Subcutaneous adipose tissue (tissue), 4 donors: ENCODE data around the gene SUN1. TPM values are rescaled to one million over a fixed set of nuclear protein-coding genes. Genes with fewer than 3 reads are reported as not detected.

Experiments
- total RNA-seq, 4 donors: library from RNA; depleted of rRNA; stranded (reverse); fragments of >200 nt; gene quantifications; one replicate each; pipeline ENCODE4 v1.1.0, GENCODE V29; 2016
- TF ChIP-seq, protein P1 (sequence below): fragments of 450-650 bp; IDR thresholded peaks from one replicate; pipeline ENCODE4 v1.5.1; 2016; ENCODE audit warnings: low read depth, mild to moderate bottlenecking, control low read depth, antibody characterized with exemption, moderate library complexity

Gene SUN1
- total RNA-seq, 4 donors from 2014 or later = 103 to 239 (median 166) TPM

DNA sequence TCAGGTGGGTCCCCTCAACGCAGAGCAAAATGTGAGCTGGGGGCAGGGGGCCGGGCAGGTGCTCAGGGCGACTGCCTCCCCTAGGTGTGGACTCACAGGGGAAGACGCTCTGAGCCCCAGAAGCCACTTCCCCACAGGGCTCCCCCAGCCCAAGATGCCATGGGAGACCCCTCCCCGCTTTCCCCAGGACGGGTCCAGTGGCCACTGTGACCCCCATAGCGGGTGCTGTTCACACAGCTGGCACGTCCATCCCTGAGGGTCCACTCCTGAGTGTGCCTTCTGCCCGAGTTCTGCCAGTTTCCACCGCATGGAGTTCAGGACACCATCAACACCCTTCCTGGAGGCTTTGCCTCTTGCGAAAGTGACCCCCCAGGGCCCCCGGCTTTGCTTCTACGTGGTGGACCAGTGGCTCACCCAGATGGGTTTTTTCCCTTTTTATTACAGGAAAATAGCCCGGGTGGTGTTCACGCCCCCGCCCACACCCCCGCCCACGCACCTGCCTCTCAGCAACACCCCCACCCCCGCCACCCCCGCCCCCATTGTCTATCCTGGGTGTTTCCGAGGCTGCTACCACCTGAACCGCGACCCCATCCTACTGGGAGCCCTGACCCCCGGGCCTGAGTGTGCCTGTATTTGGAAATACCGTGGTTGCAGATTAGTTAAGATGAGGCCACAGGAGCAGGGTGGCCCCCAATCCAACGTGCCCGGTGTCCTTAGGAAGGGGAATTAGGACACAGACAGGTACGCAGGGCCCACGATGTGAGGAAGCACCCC is 90.2 kb downstream of the SUN1 start:
- TF ChIP-seq, protein P1, sequence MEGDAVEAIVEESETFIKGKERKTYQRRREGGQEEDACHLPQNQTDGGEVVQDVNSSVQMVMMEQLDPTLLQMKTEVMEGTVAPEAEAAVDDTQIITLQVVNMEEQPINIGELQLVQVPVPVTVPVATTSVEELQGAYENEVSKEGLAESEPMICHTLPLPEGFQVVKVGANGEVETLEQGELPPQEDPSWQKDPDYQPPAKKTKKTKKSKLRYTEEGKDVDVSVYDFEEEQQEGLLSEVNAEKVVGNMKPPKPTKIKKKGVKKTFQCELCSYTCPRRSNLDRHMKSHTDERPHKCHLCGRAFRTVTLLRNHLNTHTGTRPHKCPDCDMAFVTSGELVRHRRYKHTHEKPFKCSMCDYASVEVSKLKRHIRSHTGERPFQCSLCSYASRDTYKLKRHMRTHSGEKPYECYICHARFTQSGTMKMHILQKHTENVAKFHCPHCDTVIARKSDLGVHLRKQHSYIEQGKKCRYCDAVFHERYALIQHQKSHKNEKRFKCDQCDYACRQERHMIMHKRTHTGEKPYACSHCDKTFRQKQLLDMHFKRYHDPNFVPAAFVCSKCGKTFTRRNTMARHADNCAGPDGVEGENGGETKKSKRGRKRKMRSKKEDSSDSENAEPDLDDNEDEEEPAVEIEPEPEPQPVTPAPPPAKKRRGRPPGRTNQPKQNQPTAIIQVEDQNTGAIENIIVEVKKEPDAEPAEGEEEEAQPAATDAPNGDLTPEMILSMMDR = no peak

DNA sequence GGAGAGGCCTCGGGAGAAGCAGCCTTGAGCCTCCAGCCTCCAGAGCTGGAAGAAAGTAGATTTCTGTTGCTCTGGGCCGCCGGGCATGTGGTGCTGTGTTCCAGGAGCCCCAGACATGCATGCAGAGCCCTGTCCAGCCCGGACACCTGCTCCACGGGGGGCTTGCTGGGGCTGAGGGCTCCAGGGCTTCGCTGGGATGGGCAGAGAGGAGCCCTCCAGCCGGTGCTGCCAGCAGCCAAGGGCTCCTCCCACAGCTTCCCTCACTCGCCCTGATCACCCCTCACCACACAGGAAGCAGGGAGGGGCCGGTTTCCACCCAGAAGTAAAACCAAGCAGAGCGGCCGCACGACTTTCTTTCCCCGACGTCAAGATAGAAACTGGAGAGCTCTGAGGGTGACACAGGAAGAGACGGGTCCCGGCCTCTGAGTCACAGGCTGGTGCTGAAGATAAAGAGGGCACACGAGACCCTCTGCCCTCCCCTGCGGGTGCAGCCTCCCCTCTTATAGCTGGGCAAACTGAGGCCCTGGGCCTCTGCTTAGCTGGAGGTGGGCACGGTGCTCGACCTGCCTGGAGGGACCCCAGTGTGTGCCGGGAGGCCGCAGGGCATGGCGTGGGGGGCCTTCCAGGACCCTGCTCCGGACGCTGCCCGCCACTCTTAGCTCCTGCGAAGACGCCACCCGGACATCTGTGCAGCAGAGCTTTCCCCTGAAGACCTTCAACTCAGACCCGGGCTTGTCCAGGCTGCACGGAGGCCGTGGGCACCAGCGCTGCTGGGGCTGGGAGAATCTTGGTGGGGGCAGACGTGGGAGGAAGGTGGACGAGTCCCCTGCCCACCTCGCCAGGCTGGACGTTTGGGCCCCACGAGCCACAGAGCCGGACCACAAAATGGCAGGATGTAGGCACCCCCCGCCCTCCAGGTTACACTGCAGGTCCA is 91.1 kb downstream of the SUN1 start:
- TF ChIP-seq, protein P1 = no peak

Other genes with a start within 250 kb of the SUN1 start
- gene DNAAF5, start 105.8 kb upstream of the SUN1 start, total RNA-seq = 10 to 100 TPM; 11.2 to 19.4 (median 12.8) TPM
- gene PRKAR1B, start 105.2 kb upstream of the SUN1 start, total RNA-seq = 10 to 100 TPM in 1 of 4 donors, 1 to 10 TPM in 3; 3.8 to 11.6 (median 6.3) TPM
- 10 to 100 TPM; 16.3 to 35.0 (median 17.9) TPM for gene GET4, start 44.1 kb downstream of the SUN1 start, total RNA-seq
- 10 to 100 TPM in 3 of 4 donors, 1 to 10 TPM in 1; 8.9 to 12.4 (median 10.2) TPM for gene ADAP1, start 122.2 kb downstream of the SUN1 start, total RNA-seq
- 10 to 100 TPM; 13.9 to 18.3 (median 14.9) TPM for gene COX19, start 143.1 kb downstream of the SUN1 start, total RNA-seq
- gene CYP2W1, start 150.7 kb downstream of the SUN1 start, total RNA-seq = not detected
- gene GPR146, start 212.1 kb downstream of the SUN1 start, total RNA-seq = 100 to 1,000 TPM in 1 of 4 donors, 10 to 100 TPM in 3; 44.0 to 145 (median 61.4) TPM